Endodermal cell (in vitro differentiated cells): ENCODE measurements around the gene TRIM37. TPM values are rescaled to one million over a fixed set of nuclear protein-coding genes. Genes with fewer than 3 reads are reported as not detected.

Experiments
- DNase-seq: peaks from one replicate; pipeline ENCODE4 v3.0.0-alpha.2; 2017
- H3K27ac ChIP-seq: 2 replicates; pipeline ENCODE4 v1.5.1; 2013; ENCODE audit warnings: mild to moderate bottlenecking, low read depth, low read length, moderate library complexity
- H3K27me3 ChIP-seq: 2 replicates; pipeline ENCODE4 v1.6.1; 2013; ENCODE audit warnings: mild to moderate bottlenecking, low read length, moderate library complexity; ENCODE audit not compliant: insufficient read depth, control insufficient read depth, poor library complexity, severe bottlenecking
- H3K36me3 ChIP-seq: 2 replicates; pipeline ENCODE4 v1.7.0; 2013; ENCODE audit warnings: mild to moderate bottlenecking, low read length, moderate library complexity; ENCODE audit not compliant: control insufficient read depth, insufficient read depth
- H3K4me1 ChIP-seq: one replicate; pipeline ENCODE4 v1.7.0; 2013; ENCODE audit warnings: low read length; ENCODE audit not compliant: control insufficient read depth, insufficient read depth
- H3K4me3 ChIP-seq: 2 replicates; pipeline ENCODE4 v1.5.1; 2013; ENCODE audit warnings: mild to moderate bottlenecking, low read length, moderate library complexity
- H3K9ac ChIP-seq: 2 replicates; pipeline ENCODE4 v1.6.1; 2013; ENCODE audit warnings: mild to moderate bottlenecking, low read length, moderate library complexity; ENCODE audit not compliant: poor library complexity, severe bottlenecking; ENCODE audit errors: extremely low read depth
- H3K9me3 ChIP-seq: 2 replicates; pipeline ENCODE4 v1.6.1; 2013; ENCODE audit warnings: mild to moderate bottlenecking, low read length, moderate library complexity; ENCODE audit not compliant: control insufficient read depth
- H3K27ac Mint-ChIP-seq: 2 replicates; pipeline ENCODE4 v1.8.0; 2020; ENCODE audit warnings: mixed read lengths
- H3K27me3 Mint-ChIP-seq: 2 replicates; pipeline ENCODE4 v1.8.0; 2021; ENCODE audit warnings: mild to moderate bottlenecking, mixed read lengths; ENCODE audit not compliant: insufficient read depth
- H3K36me3 Mint-ChIP-seq: 2 replicates; pipeline ENCODE4 v1.8.0; 2020; ENCODE audit warnings: low read depth, mixed read lengths
- H3K4me1 Mint-ChIP-seq: 2 replicates; pipeline ENCODE4 v1.8.0; 2020; ENCODE audit warnings: mixed read lengths
- H3K4me3 Mint-ChIP-seq: 2 replicates; pipeline ENCODE4 v1.8.0; 2020; ENCODE audit warnings: mild to moderate bottlenecking, moderate library complexity, mixed read lengths
- H3K9me3 Mint-ChIP-seq: 2 replicates; pipeline ENCODE4 v1.8.0; 2020; ENCODE audit warnings: mild to moderate bottlenecking, mixed read lengths
- WGBS, 2 experiments: methylation state at CpG; one replicate each; pipeline versions ENCODE4 v1.1.5 to v1.1.7; 2013; ENCODE audit warnings: missing lambda C conversion rate in 2 of 2, mixed read lengths in 1 of 2; ENCODE audit not compliant: insufficient coverage in 1 of 2, insufficient read length in 1 of 2; 5-methylcytosine and 5-hydroxymethylcytosine counted together
- total RNA-seq, 2 donors: library from RNA; stranded (reverse); fragmentation: NEBNext Ultra II Directional in 1 of 2; extraction: Animal tissue kit (Norgen Biotek cat#: 25700) in 1 of 2; gene quantifications; 2 replicates in 1 of 2; 3 replicates in 1 of 2; pipeline ENCODE4 v1.2.1, GENCODE V29; 2021
- TF ChIP-seq, protein P1 (sequence below): fragments of 200-600 bp; sonication (generic); conservative IDR thresholded peaks from 2 replicates; pipeline ENCODE4 v1.5.0; 2021; ENCODE audit warnings: antibody characterized with exemption, mild to moderate bottlenecking

Gene TRIM37
- total RNA-seq, 2 donors from 2014 or later: 43.6 to 64.6 TPM

DNA sequence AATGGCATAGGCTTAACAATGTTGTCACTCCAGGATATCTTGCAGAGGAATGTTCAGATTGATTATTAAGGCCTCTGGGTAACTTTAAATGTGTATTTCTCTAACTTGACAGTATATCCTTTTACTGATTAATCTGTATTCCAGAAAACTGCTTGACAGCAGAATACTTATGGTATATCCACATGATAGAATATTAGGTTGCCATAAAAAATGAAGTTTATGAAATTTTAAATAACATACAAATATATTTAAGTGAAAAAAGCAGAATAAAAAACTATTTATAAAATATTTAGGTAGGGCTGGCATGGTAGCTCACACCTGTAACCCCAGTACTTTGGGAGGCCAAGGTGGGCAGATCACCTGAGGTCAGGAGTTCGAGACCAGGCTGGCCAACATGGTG, 106.7 kb downstream of the TRIM37 start:
- Mint-ChIP-seq H3K4me1 (peaks cover 2% of the 10 kb centered on the region), H3K4me3 (no peak overlapping the region), H3K27ac (no peak overlapping the region), H3K27me3 (no peaks in the 10 kb centered on the region), H3K36me3 (peaks cover 29% of the 10 kb centered on the region), H3K9me3 (no peaks in the 10 kb centered on the region)
- no peak overlapping the region for H3K9ac ChIP-seq
- peaks cover 31% of the 10 kb centered on the region for H3K36me3 ChIP-seq
- no peaks in the 10 kb centered on the region for H3K9me3 ChIP-seq
- H3K4me3 ChIP-seq: no peak overlapping the region
- WGBS, 2 experiments: 88 to 90% methylated on average over 1 of the region's 1 CpG
- no peaks in the 10 kb centered on the region for H3K4me1 ChIP-seq
- H3K27ac ChIP-seq: no peak overlapping the region
- TF ChIP-seq, protein P1, sequence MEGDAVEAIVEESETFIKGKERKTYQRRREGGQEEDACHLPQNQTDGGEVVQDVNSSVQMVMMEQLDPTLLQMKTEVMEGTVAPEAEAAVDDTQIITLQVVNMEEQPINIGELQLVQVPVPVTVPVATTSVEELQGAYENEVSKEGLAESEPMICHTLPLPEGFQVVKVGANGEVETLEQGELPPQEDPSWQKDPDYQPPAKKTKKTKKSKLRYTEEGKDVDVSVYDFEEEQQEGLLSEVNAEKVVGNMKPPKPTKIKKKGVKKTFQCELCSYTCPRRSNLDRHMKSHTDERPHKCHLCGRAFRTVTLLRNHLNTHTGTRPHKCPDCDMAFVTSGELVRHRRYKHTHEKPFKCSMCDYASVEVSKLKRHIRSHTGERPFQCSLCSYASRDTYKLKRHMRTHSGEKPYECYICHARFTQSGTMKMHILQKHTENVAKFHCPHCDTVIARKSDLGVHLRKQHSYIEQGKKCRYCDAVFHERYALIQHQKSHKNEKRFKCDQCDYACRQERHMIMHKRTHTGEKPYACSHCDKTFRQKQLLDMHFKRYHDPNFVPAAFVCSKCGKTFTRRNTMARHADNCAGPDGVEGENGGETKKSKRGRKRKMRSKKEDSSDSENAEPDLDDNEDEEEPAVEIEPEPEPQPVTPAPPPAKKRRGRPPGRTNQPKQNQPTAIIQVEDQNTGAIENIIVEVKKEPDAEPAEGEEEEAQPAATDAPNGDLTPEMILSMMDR: no peak
- H3K27me3 ChIP-seq: no peaks in the 10 kb centered on the region
- DNase-seq: no peak

DNA sequence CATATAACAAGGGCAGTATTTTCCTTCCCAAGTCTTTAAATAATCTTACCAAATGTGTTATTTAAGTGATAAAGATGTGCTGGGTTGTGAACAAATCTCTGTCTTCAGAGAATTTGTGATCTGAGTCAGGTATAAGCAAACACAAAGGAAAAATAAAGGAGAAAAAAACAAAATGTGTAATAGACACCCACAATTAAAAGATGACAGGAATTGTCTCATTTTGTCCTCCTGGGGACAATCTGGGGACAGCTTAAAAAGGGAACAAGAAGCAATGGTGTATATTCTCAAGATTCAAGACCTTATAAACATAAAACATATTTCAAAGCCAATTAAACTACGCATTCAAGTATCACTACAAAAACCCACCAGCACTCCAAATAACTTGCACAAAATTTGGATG, 107.2 kb downstream of the TRIM37 start:
- H3K27me3 Mint-ChIP-seq: no peaks in the 10 kb centered on the region
- Histone ChIP-seq H3K27me3 (no peaks in the 10 kb centered on the region), H3K4me1 (no peaks in the 10 kb centered on the region), H3K27ac (no peak overlapping the region), H3K36me3 (peaks cover 31% of the 10 kb centered on the region), H3K9ac (no peak overlapping the region), H3K9me3 (no peaks in the 10 kb centered on the region), H3K4me3 (no peak overlapping the region)
- TF ChIP-seq, protein P1: no peak
- no peaks in the 10 kb centered on the region for H3K9me3 Mint-ChIP-seq
- DNase-seq: no peak
- no peaks in the 10 kb centered on the region for H3K4me1 Mint-ChIP-seq
- no peak overlapping the region for H3K27ac Mint-ChIP-seq
- H3K4me3 Mint-ChIP-seq: no peak overlapping the region
- H3K36me3 Mint-ChIP-seq: peaks cover 30% of the 10 kb centered on the region
- WGBS, 2 experiments: 100% methylated on average over 1 of the region's 1 CpG; no CpG with 5 or more reads in 1 of the 2 experiments

DNA sequence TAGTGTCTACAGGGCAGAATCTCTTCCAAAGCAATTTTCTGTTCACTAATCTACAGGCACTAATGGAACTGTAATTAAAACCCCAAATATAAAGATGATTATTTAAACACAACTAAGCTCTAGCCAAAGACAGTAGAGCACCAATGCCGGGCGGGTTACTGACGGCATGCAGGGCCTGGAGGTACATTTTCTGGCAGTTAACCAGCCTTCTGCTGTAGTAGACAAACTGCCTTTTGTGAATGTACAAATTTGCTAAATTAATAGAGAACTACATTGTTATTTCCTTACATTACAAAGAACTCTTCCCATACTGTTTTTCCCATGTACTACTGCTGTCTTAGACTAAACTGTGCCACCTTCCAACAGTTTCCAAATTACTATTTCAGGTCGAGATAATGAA, 107.8 kb downstream of the TRIM37 start:
- Histone ChIP-seq H3K9me3 (no peaks in the 10 kb centered on the region), H3K36me3 (peaks cover 31% of the 10 kb centered on the region), H3K27ac (no peak overlapping the region), H3K4me1 (no peaks in the 10 kb centered on the region), H3K9ac (no peak overlapping the region), H3K27me3 (no peaks in the 10 kb centered on the region), H3K4me3 (no peak overlapping the region)
- H3K27ac Mint-ChIP-seq: no peak overlapping the region
- H3K4me3 Mint-ChIP-seq: no peak overlapping the region
- no peaks in the 10 kb centered on the region for H3K4me1 Mint-ChIP-seq
- WGBS, 2 experiments: 89 to 98% methylated on average over 4 of the region's 4 CpGs
- TF ChIP-seq, protein P1: no peak
- no peaks in the 10 kb centered on the region for H3K27me3 Mint-ChIP-seq
- H3K36me3 Mint-ChIP-seq: peaks cover 32% of the 10 kb centered on the region
- H3K9me3 Mint-ChIP-seq: no peaks in the 10 kb centered on the region
- DNase-seq: no peak
